ENCODE results near the gene SWSAP1.
"Not testable (repeated sequence)": the region's sequence is repeated elsewhere in the genome, so short reads cannot be mapped to it uniquely, and the experiment has no call there.

The SWSAP1 gene

GRCh38 chr19:11373166-11373884 is 1.1 kb upstream of the SWSAP1 start:
- H3K27me3 ChIP-seq (ENCODE audit: control insufficient read depth, insufficient read depth, low read length), result no peaks in the 10 kb centered on the region
- H3K9ac ChIP-seq (ENCODE audit: low read depth, low read length), result no peak overlapping the region
- H3K4me3 ChIP-seq (ENCODE audit: low read depth, low read length), result peak overlapping the region; percentile 77
- no peaks in the 10 kb centered on the region for H3K4me1 ChIP-seq (ENCODE audit: control insufficient read depth, insufficient read depth, low read length)
- peaks cover 6% of the 10 kb centered on the region for H3K36me3 ChIP-seq (ENCODE audit: control insufficient read depth, insufficient read depth, low read length)
- H3K9me3 ChIP-seq (ENCODE audit: control insufficient read depth, insufficient read depth, low read length), result no peaks in the 10 kb centered on the region

DNA sequence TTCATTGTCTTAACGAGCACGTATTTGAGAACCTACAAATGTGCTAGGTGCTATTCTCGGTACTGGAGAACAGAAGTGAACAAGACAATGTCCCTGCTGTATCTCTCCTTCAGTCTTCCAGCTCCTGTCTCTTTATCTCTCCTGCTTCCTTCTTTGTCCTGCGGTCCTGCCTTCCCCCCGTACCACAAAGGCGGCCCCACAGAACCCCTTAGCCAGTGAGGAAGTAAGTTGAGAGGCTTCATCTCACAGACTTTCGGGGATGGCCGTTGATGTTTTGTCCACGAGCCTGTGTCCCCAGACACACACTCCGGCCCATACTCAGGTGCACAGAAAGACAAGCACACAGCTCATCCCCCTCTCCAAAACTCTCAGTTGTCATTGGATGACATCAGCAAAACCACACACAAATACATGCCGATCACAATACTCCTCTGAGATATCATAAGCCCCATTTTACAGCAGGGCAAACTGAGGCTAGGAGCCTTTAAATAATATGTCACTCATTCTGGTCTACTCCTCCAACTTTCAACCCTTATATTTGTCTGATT is 507 bp upstream of the SWSAP1 start:
- peak overlapping the region; percentile 77 for H3K4me3 ChIP-seq (ENCODE audit: low read depth, low read length)
- no peaks in the 10 kb centered on the region for H3K27me3 ChIP-seq (ENCODE audit: control insufficient read depth, insufficient read depth, low read length)
- no peaks in the 10 kb centered on the region for H3K9me3 ChIP-seq (ENCODE audit: control insufficient read depth, insufficient read depth, low read length)
- H3K9ac ChIP-seq (ENCODE audit: low read depth, low read length), result no peak overlapping the region
- peaks cover 6% of the 10 kb centered on the region for H3K36me3 ChIP-seq (ENCODE audit: control insufficient read depth, insufficient read depth, low read length)
- H3K4me1 ChIP-seq (ENCODE audit: control insufficient read depth, insufficient read depth, low read length), result peaks cover 2% of the 10 kb centered on the region

GRCh38 chr19:11375143-11375948 is 880 bp downstream of the SWSAP1 start:
- peaks cover 6% of the 10 kb centered on the region for H3K36me3 ChIP-seq (ENCODE audit: control insufficient read depth, insufficient read depth, low read length)
- H3K4me3 ChIP-seq (ENCODE audit: low read depth, low read length), result peak overlapping the region; percentile 84
- no peaks in the 10 kb centered on the region for H3K9me3 ChIP-seq (ENCODE audit: control insufficient read depth, insufficient read depth, low read length)
- no peaks in the 10 kb centered on the region for H3K27me3 ChIP-seq (ENCODE audit: control insufficient read depth, insufficient read depth, low read length)
- peaks cover 2% of the 10 kb centered on the region for H3K4me1 ChIP-seq (ENCODE audit: control insufficient read depth, insufficient read depth, low read length)
- peak overlapping the region; percentile 79 for H3K9ac ChIP-seq (ENCODE audit: low read depth, low read length)

DNA sequence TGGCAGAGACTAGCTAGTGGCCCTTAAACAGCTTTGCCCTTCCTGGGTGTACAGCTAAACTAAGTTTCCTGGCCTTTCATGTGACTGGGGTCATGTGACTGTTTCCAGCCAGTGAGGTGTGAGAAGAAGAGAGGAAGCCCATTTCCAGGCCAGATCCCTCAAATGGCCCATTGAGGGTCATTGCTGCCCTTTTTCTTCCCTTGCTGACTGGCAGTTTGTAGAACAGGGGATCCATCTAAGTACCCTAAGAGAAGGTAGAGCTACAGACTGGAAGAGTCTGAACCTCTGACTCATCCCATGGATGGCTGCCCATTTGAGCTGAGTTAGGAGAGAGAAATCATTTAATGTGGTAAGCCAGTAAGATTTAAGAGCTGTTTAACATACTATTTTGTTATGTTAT is 2.8 kb downstream of the SWSAP1 start:
- H3K27me3 ChIP-seq (ENCODE audit: control insufficient read depth, insufficient read depth, low read length), result no peaks in the 10 kb centered on the region
- no peak overlapping the region for H3K4me3 ChIP-seq (ENCODE audit: low read depth, low read length)
- no peaks in the 10 kb centered on the region for H3K9me3 ChIP-seq (ENCODE audit: control insufficient read depth, insufficient read depth, low read length)
- H3K9ac ChIP-seq (ENCODE audit: low read depth, low read length), result no peak overlapping the region
- H3K36me3 ChIP-seq (ENCODE audit: control insufficient read depth, insufficient read depth, low read length), result peaks cover 4% of the 10 kb centered on the region
- H3K4me1 ChIP-seq (ENCODE audit: control insufficient read depth, insufficient read depth, low read length), result peaks cover 2% of the 10 kb centered on the region

DNA sequence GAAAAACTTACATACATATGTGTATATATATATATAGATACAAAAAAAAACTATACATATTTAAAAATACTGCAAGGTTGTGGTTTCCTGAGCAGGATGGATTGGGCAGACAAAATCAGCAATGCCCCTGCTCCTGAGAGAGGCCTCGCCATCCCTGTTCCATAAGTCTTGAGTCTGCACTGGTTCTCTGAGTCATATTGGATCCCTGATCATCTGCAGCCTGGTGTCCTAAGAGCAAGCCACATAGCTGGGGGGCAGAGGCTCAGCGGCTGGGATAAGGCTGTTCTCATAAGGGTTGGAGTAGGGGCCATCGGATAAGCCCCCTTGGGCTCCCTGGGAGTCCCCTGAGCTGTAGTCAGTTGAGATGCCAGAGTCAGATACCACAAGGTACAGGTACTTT is 3.3 kb downstream of the SWSAP1 start:
- peaks cover 2% of the 10 kb centered on the region for H3K4me1 ChIP-seq (ENCODE audit: control insufficient read depth, insufficient read depth, low read length)
- no peak overlapping the region for H3K4me3 ChIP-seq (ENCODE audit: low read depth, low read length)
- H3K9ac ChIP-seq (ENCODE audit: low read depth, low read length), result no peak overlapping the region
- H3K27me3 ChIP-seq (ENCODE audit: control insufficient read depth, insufficient read depth, low read length), result no peaks in the 10 kb centered on the region
- no peaks in the 10 kb centered on the region for H3K9me3 ChIP-seq (ENCODE audit: control insufficient read depth, insufficient read depth, low read length)
- H3K36me3 ChIP-seq (ENCODE audit: control insufficient read depth, insufficient read depth, low read length), result peaks cover 4% of the 10 kb centered on the region

DNA sequence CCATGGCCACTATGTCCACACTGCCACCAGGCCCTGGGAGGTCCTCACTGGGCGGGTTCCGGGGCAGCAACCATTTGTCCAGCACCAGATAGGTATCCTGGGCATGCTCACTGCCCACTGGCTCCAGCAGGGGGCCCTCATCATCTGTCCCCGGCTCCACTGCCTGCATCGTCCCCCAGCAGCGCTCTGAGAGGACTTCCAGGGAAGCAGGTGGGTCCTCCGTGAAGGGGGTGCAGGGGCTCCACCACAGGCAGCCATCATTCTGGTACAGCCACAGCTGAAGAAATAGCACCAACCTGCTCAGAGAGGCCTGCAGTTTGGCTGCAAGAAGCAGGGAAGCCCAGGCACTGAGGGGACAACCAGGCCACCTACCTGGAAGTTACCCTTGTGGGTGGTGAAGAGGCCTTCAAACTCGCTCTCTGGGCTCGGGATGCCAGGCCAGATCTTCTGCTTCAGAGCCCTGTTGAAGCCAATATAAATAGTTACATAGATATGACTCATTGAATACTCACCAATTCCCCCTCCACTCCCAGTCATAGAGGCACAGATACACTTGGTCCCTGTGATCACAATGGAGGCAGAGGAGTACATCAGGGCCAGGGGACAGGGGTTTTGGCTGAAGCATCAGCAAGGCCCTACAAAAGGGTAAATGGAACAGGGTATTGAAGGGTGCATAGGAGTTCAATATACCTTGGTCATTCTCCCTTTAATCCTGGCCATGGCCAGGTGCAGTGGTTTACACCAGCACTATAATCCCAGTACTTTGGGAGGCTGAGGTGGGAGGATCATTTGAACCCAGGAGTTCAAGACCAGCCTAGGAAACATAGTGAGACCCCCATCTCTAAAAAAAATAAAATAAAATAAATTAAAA is 4.1 kb downstream of the SWSAP1 start:
- H3K4me1 ChIP-seq (ENCODE audit: control insufficient read depth, insufficient read depth, low read length), result peaks cover 2% of the 10 kb centered on the region
- no peak overlapping the region for H3K4me3 ChIP-seq (ENCODE audit: low read depth, low read length)
- peaks cover 4% of the 10 kb centered on the region for H3K36me3 ChIP-seq (ENCODE audit: control insufficient read depth, insufficient read depth, low read length)
- H3K9ac ChIP-seq (ENCODE audit: low read depth, low read length), result no peak overlapping the region
- no peaks in the 10 kb centered on the region for H3K9me3 ChIP-seq (ENCODE audit: control insufficient read depth, insufficient read depth, low read length)
- no peaks in the 10 kb centered on the region for H3K27me3 ChIP-seq (ENCODE audit: control insufficient read depth, insufficient read depth, low read length)

DNA sequence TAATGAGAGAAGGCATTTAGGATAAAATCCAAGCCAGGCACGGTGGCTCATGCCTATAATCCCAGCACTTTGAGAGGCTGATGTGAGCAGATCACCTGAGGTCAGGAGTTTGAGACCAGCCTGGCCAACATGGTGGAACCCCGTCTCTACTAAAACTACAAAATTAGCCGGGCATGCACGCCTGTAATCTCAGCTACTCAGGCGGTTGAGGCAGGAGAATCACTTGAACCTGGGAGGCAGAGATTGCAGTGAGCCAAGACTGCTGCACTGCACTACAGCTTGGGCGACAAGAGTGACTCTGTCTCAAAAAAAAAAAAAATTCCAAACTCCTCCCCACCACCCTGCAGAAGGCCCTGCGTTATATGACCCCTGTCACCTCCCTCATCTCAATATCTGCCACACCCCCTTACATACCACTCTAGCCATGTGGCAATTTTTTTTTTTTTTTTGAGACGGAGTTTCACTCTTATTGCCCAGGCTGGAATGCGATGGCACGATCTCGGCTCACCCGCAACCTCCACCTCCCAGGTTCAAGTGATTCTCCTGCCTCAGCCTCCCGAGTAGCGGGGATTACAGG is 4.9 kb downstream of the SWSAP1 start:
- not testable (repeated sequence) for H3K4me1 ChIP-seq (ENCODE audit: control insufficient read depth, insufficient read depth, low read length); H3K4me3 ChIP-seq (ENCODE audit: low read depth, low read length); H3K9me3 ChIP-seq (ENCODE audit: control insufficient read depth, insufficient read depth, low read length); H3K36me3 ChIP-seq (ENCODE audit: control insufficient read depth, insufficient read depth, low read length); H3K27me3 ChIP-seq (ENCODE audit: control insufficient read depth, insufficient read depth, low read length); H3K9ac ChIP-seq (ENCODE audit: low read depth, low read length)

- Histone ChIP-seq H3K9me3 (ENCODE audit: control insufficient read depth, insufficient read depth, low read length) (no peaks in the 10 kb centered on the region), H3K36me3 (ENCODE audit: control insufficient read depth, insufficient read depth, low read length) (peaks cover 4% of the 10 kb centered on the region), H3K4me1 (ENCODE audit: control insufficient read depth, insufficient read depth, low read length) (peaks cover 2% of the 10 kb centered on the region), H3K27me3 (ENCODE audit: control insufficient read depth, insufficient read depth, low read length) (no peaks in the 10 kb centered on the region), H3K4me3 (ENCODE audit: low read depth, low read length) (peak overlapping the region; percentile 94), H3K9ac (ENCODE audit: low read depth, low read length) (no peak overlapping the region)
Observed at GRCh38 chr19:11379857-11380350, 5.4 kb downstream of the SWSAP1 start.

DNA sequence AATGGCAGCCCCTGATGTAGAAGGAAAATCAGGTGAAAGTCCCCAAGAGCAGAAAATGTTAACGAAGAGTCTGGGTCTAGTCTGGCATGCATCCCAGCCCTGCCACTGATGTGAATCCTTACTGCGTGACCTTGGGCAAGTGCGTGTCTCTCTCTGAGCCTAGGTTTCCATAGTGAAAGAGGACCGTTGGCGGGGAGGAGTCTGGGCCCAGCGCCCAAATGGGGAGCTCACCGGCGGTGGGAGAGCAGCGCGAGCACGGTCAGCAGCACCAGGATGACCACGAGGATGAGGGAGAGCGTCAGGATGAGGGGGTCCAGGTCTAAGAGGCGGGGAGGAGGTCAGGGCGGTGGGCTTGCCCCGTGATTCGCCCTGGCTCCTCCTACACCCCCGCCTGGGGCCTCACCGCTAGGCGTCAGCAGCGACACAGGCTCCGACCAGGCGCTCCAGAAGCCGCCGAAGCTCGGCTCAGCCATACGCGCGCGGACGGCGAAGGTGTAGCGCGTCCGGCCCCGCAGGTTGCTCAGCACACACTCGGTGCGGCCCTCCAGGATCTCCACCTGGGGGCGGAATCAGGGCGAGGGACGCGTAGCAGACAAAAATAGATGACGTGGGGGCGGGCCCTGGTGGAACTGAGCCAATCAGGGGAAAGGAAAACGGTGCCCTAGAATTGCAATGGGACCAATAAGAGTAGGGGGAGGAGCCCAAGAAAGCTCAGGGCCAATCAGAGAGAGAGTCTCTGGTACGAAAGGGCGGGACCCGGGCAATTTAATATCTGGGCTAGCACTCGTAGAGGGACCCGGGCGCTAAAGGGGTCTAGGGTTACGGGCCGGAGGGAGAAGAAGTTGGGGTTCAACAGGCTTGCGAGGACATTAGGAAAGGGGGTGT is 6.4 kb downstream of the SWSAP1 start:
- peaks cover 2% of the 10 kb centered on the region for H3K4me1 ChIP-seq (ENCODE audit: control insufficient read depth, insufficient read depth, low read length)
- H3K36me3 ChIP-seq (ENCODE audit: control insufficient read depth, insufficient read depth, low read length), result peaks cover under 1% of the 10 kb centered on the region
- H3K27me3 ChIP-seq (ENCODE audit: control insufficient read depth, insufficient read depth, low read length), result no peaks in the 10 kb centered on the region
- H3K9me3 ChIP-seq (ENCODE audit: control insufficient read depth, insufficient read depth, low read length), result no peaks in the 10 kb centered on the region
- H3K4me3 ChIP-seq (ENCODE audit: low read depth, low read length), result peak overlapping the region; percentile 94
- peak overlapping the region; percentile 79 for H3K9ac ChIP-seq (ENCODE audit: low read depth, low read length)

DNA sequence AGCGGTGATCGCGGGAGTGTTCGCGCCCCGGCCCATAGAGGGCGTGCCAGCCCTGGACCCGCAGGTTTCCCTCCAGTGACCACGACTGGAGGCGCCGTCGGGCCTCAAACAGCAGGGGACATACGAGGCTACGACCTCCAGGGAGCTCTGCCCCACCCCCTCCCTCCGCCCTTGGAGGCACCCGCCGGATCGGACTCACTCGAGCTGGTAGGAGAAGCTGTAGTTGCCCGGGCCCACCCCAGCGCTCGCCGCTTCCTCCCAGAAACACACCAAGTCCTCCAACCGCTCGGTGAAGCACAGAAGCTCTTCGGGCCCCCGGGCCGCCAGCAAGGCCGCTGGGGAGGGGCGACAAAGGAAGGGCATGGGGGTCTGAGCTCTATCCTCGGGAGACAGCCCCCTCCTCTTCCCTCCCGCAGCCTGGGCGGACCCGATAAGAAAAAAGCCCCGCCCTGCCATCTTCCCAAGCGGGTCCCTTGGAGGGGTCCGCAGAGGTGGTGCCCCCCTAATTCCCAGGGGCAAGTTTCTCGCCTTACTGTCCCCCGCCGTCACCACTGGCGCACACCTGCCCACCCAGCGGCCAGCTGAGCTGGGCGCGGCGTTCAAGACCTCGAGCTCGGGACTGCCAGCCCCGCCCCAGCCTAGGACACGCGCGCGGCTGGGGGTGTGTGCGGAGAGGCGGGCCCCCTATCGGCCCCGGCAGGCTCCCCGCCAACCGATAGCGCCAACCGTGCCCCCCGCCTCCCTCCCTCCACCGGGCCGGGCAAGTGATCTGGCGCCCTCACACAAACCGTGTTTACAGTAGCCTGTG is 8.6 kb downstream of the SWSAP1 start:
- peaks cover 2% of the 10 kb centered on the region for H3K4me1 ChIP-seq (ENCODE audit: control insufficient read depth, insufficient read depth, low read length)
- peak overlapping the region; percentile 75 for H3K4me3 ChIP-seq (ENCODE audit: low read depth, low read length)
- H3K9ac ChIP-seq (ENCODE audit: low read depth, low read length), result no peak overlapping the region
- no peaks in the 10 kb centered on the region for H3K36me3 ChIP-seq (ENCODE audit: control insufficient read depth, insufficient read depth, low read length)
- no peaks in the 10 kb centered on the region for H3K27me3 ChIP-seq (ENCODE audit: control insufficient read depth, insufficient read depth, low read length)
- no peaks in the 10 kb centered on the region for H3K9me3 ChIP-seq (ENCODE audit: control insufficient read depth, insufficient read depth, low read length)
